HEK293 (cell line): ENCODE results near the gene GLDC.
A peak's percentile ranks its signal among the peaks of the same experiment; 100 is the strongest.

ENCODE experiments used
- CTCF ChIA-PET: fragments of 350-600 bp; formaldehyde crosslinking; extraction: SDS; loops from one replicate; lab custom pipeline; 2021; ENCODE audit warnings: antibody characterized with exemption; lab: Yijun Ruan, JAX
- POLR2A ChIA-PET: fragments of 300-600 bp; formaldehyde crosslinking; extraction: SDS; loops from one replicate; lab custom pipeline; 2020; ENCODE audit warnings: antibody characterized with exemption, inconsistent platforms; lab: Yijun Ruan, JAX
- H3K27ac ChIP-seq: fragments of 200-500 bp; sonication (Bioruptor generic); 2 replicates; pipeline ENCODE4 v1.5.1; 2014; ENCODE audit warnings: low read depth, low read length, control low read depth, inconsistent platforms; ENCODE audit errors: extremely low read depth
- H3K36me3 ChIP-seq, 2 experiments: fragments of 200-500 bp in 1 of 2; sonication (Bioruptor generic) in 1 of 2; 1 replicate in 1 of 2; 2 replicates in 1 of 2; pipeline ENCODE4 v1.5.1; 2014 to 2017; ENCODE audit warnings: inconsistent platforms in 2 of 2, low read length in 2 of 2; ENCODE audit not compliant: control insufficient read depth in 2 of 2, insufficient read depth in 1 of 2
- H3K4me1 ChIP-seq: fragments of 200-500 bp; sonication (Bioruptor generic); 2 replicates; pipeline ENCODE4 v1.5.1; 2014; ENCODE audit warnings: mild to moderate bottlenecking, low read length, inconsistent platforms; ENCODE audit not compliant: control insufficient read depth, insufficient read depth
- H3K4me3 ChIP-seq: 2 replicates; pipeline ENCODE4 v1.5.1; 2011; ENCODE audit warnings: low read depth, mild to moderate bottlenecking, control low read depth, low read length, moderate library complexity
- H3K9me3 ChIP-seq: fragments of 200-500 bp; sonication (Bioruptor generic); 2 replicates; pipeline ENCODE4 v1.5.1; 2014; ENCODE audit warnings: low read depth, low read length, inconsistent platforms; ENCODE audit not compliant: control insufficient read depth, insufficient read depth
- GLIS1 ChIP-seq: fragments of 450-650 bp; formaldehyde crosslinking; IDR thresholded peaks from 2 replicates; pipeline ENCODE4 v1.5.1; 2016; ENCODE audit warnings: missing biosample characterization, missing genetic modification characterization
- INSM2 ChIP-seq: fragments of 450-650 bp; formaldehyde crosslinking; IDR thresholded peaks from 2 replicates; pipeline ENCODE4 v1.5.1; 2016; ENCODE audit warnings: missing biosample characterization, missing genetic modification characterization
- MEIS1 ChIP-seq: sonication (generic); formaldehyde crosslinking; IDR thresholded peaks from 2 replicates; pipeline ENCODE4 v1.8.1; 2022; ENCODE audit warnings: missing genetic modification reagents, mild to moderate bottlenecking, borderline replicate concordance
- MYNN ChIP-seq: fragments of 450-650 bp; formaldehyde crosslinking; IDR thresholded peaks from 2 replicates; pipeline ENCODE4 v1.5.1; 2016; ENCODE audit warnings: missing biosample characterization, missing genetic modification characterization, borderline replicate concordance
- SP2 ChIP-seq: fragments of 450-650 bp; formaldehyde crosslinking; IDR thresholded peaks from 2 replicates; pipeline ENCODE4 v1.5.1; 2016; ENCODE audit warnings: missing biosample characterization, missing genetic modification characterization
- ZBTB17 ChIP-seq: fragments of 450-650 bp; formaldehyde crosslinking; IDR thresholded peaks from 2 replicates; pipeline ENCODE4 v1.5.1; 2016; ENCODE audit warnings: missing biosample characterization, missing genetic modification characterization
- ZBTB8A ChIP-seq: fragments of 450-650 bp; formaldehyde crosslinking; IDR thresholded peaks from 2 replicates; pipeline ENCODE4 v1.5.1; 2016; ENCODE audit warnings: missing biosample characterization, missing genetic modification characterization
- ZEB2 ChIP-seq: fragments of 450-650 bp; formaldehyde crosslinking; IDR thresholded peaks from 2 replicates; pipeline ENCODE4 v1.5.1; 2016; ENCODE audit warnings: missing biosample characterization, missing genetic modification characterization
- ZNF121 ChIP-seq: fragments of 450-650 bp; formaldehyde crosslinking; IDR thresholded peaks from 2 replicates; pipeline ENCODE4 v1.5.1; 2016; ENCODE audit warnings: missing biosample characterization, missing genetic modification characterization
- ZNF23 ChIP-seq: fragments of 450-650 bp; formaldehyde crosslinking; IDR thresholded peaks from 2 replicates; pipeline ENCODE4 v1.5.1; 2016; ENCODE audit warnings: missing biosample characterization, missing genetic modification characterization, borderline replicate concordance
- ZNF292 ChIP-seq: fragments of 450-650 bp; formaldehyde crosslinking; IDR thresholded peaks from 2 replicates; pipeline ENCODE4 v1.5.1; 2016; ENCODE audit warnings: low read depth, missing biosample characterization, missing genetic modification characterization, borderline replicate concordance
- ZNF354C ChIP-seq: fragments of 450-650 bp; formaldehyde crosslinking; IDR thresholded peaks from 2 replicates; pipeline ENCODE4 v1.5.1; 2016; ENCODE audit warnings: missing biosample characterization, missing genetic modification characterization, low read depth, borderline replicate concordance
- ZNF518A ChIP-seq: fragments of 450-650 bp; formaldehyde crosslinking; conservative IDR thresholded peaks from 2 replicates; pipeline ENCODE4 v1.5.1; 2016; ENCODE audit warnings: low read depth, missing biosample characterization, missing genetic modification characterization
- ZNF560 ChIP-seq: fragments of 450-650 bp; formaldehyde crosslinking; IDR thresholded peaks from 2 replicates; pipeline ENCODE4 v1.5.1; 2017; ENCODE audit warnings: missing biosample characterization, missing genetic modification characterization, borderline replicate concordance
- ZNF600 ChIP-seq: fragments of 450-650 bp; formaldehyde crosslinking; IDR thresholded peaks from 2 replicates; pipeline ENCODE4 v1.5.1; 2016; ENCODE audit warnings: missing biosample characterization, missing genetic modification characterization
- ZNF660 ChIP-seq: fragments of 450-650 bp; IDR thresholded peaks from 2 replicates; pipeline ENCODE4 v1.5.1; 2018; ENCODE audit warnings: missing biosample characterization, mild to moderate bottlenecking, missing genetic modification characterization
- ZNF76 ChIP-seq: fragments of 450-650 bp; formaldehyde crosslinking; IDR thresholded peaks from 2 replicates; pipeline ENCODE4; 2016; ENCODE audit warnings: low read depth, missing biosample characterization, missing genetic modification characterization, borderline replicate concordance
- ZSCAN18 ChIP-seq: fragments of 450-650 bp; formaldehyde crosslinking; IDR thresholded peaks from 2 replicates; pipeline ENCODE4 v1.5.1; 2016; ENCODE audit warnings: missing biosample characterization, missing genetic modification characterization

Gene GLDC

GRCh38 chr9:6664204-6664680 is 18.7 kb upstream of the GLDC start:
- Histone ChIP-seq H3K4me3 (no peak overlapping the region), H3K36me3 (no peaks in the 10 kb centered on the region), H3K9me3 (no peaks in the 10 kb centered on the region), H3K27ac (no peak overlapping the region), H3K4me1 (no peaks in the 10 kb centered on the region)
- ChIA-PET POLR2A (no interaction called here), CTCF (interaction anchor here (0.5 to 1.5 kb wide), 3 partner anchors 56 to 177 kb away, joined by 3 to 6 read pairs (median 3); no protein-coding TSS in a partner anchor)
- TF ChIP-seq ZNF518A = no peak
- no peak for TF ChIP-seq MYNN
- TF ChIP-seq ZBTB17 (tag by site-specific recombination) = no peak
- TF ChIP-seq ZNF600 (tag by site-specific recombination) = no peak
- no peak for TF ChIP-seq GLIS1
- TF ChIP-seq ZNF23 (tag by site-specific recombination) = no peak
- TF ChIP-seq ZNF660 = no peak
- no peak for TF ChIP-seq ZBTB8A (tag by site-specific recombination)
- TF ChIP-seq ZSCAN18 (tag by site-specific recombination) = no peak
- no peak for TF ChIP-seq MEIS1 (CRISPR knock-in tag)
- TF ChIP-seq INSM2 (tag by site-specific recombination) = no peak

GRCh38 chr9:6660512-6660911 is 15.0 kb upstream of the GLDC start:
- Histone ChIP-seq H3K27ac (no peak overlapping the region), H3K4me1 (no peaks in the 10 kb centered on the region), H3K9me3 (no peaks in the 10 kb centered on the region), H3K36me3 (no peaks in the 10 kb centered on the region), H3K4me3 (no peak overlapping the region)
- TF ChIP-seq SP2 (no peak), ZNF76 (tag by site-specific recombination) (no peak), ZNF560 (tag by site-specific recombination) (no peak), ZNF121 (tag by site-specific recombination) (0 out of 2 replicates have a peak, but pooled peaks have one; percentile 23), ZNF354C (tag by site-specific recombination) (no peak), ZNF292 (tag by site-specific recombination) (no peak), ZEB2 (tag by site-specific recombination) (no peak)
- POLR2A ChIA-PET = no interaction called here
- CTCF ChIA-PET = no interaction called here
